ENCODE measurements around the gene CAD.

GRCh38 chr2:27247893-27248292, 30.7 kb downstream of the CAD start:
- TF ChIP-seq POLR2A (IDR thresholded peaks at IDR 0.05; ENCODE audit: low read depth, low read length), result no peak; the same call in 1 of the 2 replicates
- no peak for TF ChIP-seq CTCF (IDR thresholded peaks at IDR 0.05 in 2 of 3, conservative IDR thresholded peaks at IDR 0.05 in 1 of 3; ENCODE audit: control insufficient read depth in 2 of 3, extremely low read depth in 1 of 3, insufficient read depth in 1 of 3, low read depth in 3 of 3, low read length in 3 of 3)
- TF ChIP-seq MEF2A (IDR thresholded peaks at IDR 0.05; ENCODE audit: insufficient read depth, low read depth, low read length), result no peak
- TF ChIP-seq CBX3 (IDR thresholded peaks at IDR 0.05; ENCODE audit: borderline replicate concordance, low read depth), result no peak
- TF ChIP-seq SUZ12 (IDR thresholded peaks at IDR 0.05; ENCODE audit: unreplicated experiment), result no peak
- TF ChIP-seq PAX8 (IDR thresholded peaks at IDR 0.05), result no peak
- no peak for TF ChIP-seq MAX (IDR thresholded peaks at IDR 0.05; ENCODE audit: low read depth, low read length)
- TF ChIP-seq ETV6 (conservative IDR thresholded peaks at IDR 0.05 in 1 of 2, IDR thresholded peaks at IDR 0.05 in 1 of 2; ENCODE audit: borderline replicate concordance in 1 of 2, low read depth in 1 of 2), result no peak
- TF ChIP-seq RBBP5 (conservative IDR thresholded peaks at IDR 0.05), result no peak
- TF ChIP-seq ELK1 (IDR thresholded peaks at IDR 0.05; ENCODE audit: low read depth, low read length), result no peak
- no peak for TF ChIP-seq ZBTB33 (IDR thresholded peaks at IDR 0.05)

Data from GM12878 (cell line).